ENCODE measurements around the gene SLC13A4. TPM values are rescaled to one million over a fixed set of nuclear protein-coding genes. Genes with fewer than 3 reads are reported as not detected.

SLC13A4 gene
- total RNA-seq, 1 donor from 2014 or later: 0.03 TPM

GRCh38 chr7:135719688-135720087 lies 8.3 kb downstream of the SLC13A4 start:
- DNase-seq (ENCODE audit: low read depth): no peak

DNA sequence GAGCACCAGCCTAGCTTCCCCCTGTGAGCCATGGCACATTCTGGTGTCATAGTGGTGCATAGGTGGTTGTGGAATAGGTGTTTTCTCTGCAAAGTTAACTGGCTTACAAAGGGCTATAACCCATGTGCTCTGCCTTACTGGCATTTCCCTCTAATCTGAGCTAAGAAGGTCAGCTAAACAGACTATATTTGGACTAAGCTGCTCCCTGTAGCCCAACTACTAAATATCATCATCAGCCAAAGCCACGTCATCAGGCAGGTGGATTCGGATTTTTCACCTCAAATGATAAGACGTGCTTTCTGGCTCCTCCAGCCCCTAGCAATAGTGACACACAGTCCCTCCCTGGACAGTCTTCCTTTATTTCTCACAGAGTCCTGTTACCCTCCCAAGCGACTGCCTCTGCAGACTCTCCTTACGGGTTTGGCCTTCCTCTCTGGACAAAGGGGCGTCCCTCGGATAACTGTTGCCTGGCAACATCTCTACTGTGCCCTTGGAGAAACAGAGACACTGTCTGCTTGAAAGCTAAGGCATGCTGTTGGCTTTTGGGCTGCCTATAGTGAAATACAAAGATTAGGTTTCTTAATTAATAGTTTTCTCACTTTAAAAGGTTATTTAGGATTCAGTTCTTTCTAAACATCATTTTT lies 9.1 kb downstream of the SLC13A4 start:
- DNase-seq (ENCODE audit: low read depth): no peak

DNA sequence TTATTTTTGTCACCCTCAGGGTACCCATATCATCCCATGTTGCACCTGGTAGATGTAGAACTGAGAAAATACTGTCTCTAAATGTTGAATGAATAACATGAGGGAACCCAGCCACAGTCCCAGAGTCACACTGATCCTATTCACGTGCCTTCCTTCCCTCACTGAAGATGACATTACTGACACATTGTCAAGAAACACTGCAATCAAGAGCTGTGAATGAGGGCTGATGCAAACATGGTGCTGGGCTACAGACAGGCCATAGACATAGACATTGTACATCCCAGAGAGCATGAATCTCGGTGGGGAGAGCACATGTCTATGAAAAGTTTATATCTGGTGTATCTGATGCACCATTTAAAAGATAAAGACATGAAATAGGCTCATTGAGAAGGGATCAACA lies 9.8 kb downstream of the SLC13A4 start:
- DNase-seq (ENCODE audit: low read depth): no peak

DNA sequence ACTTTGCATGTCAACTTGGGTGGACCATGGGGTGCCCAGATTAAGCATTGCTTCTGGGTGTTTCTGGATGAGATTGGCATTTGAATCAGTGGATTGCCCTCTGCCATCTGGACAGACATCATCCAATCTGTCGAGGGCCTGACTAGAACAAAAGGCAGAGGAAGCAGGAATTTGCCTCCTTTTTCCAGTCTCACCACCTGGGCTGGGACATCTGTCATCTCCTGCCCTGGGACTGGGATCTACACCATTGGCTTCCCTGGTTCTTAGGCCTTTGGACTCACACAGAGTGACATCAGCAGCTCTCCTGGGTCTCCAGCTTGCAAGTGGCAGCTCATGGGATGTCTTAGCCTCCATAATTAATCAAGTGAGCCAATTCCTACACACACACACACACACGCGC lies 10.3 kb downstream of the SLC13A4 start:
- DNase-seq (ENCODE audit: low read depth): peak; percentile 40

GRCh38 chr7:135716677-135717238 lies 11.2 kb downstream of the SLC13A4 start:
- DNase-seq (ENCODE audit: low read depth): peak; percentile 45

- DNase-seq (ENCODE audit: low read depth): no peak
These were observed 12.3 kb downstream of the SLC13A4 start for GRCh38 chr7:135715673-135716072.

DNA sequence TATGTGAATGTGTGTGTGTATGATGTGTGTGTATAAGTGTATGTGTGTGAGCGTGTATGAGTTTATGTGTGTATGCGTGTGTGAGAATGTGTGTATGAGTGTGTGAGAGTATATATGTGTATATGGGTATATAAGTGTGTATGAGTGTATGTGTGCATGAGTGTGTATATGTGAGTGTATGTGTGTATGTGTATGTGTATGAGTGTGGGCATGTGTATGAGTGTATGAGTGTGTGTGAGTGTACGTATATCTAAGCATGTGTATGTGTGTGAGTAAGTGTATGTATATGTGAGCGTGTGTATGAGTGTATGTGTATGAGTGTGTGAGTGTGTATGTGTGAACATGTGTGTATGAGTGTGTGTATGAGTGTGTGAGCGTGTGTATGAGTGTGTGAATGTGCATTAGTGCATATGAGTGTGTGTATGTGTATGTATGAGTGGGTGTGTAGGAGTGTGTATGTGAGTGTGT lies 12.9 kb downstream of the SLC13A4 start:
- no peak for DNase-seq (ENCODE audit: low read depth)

DNA sequence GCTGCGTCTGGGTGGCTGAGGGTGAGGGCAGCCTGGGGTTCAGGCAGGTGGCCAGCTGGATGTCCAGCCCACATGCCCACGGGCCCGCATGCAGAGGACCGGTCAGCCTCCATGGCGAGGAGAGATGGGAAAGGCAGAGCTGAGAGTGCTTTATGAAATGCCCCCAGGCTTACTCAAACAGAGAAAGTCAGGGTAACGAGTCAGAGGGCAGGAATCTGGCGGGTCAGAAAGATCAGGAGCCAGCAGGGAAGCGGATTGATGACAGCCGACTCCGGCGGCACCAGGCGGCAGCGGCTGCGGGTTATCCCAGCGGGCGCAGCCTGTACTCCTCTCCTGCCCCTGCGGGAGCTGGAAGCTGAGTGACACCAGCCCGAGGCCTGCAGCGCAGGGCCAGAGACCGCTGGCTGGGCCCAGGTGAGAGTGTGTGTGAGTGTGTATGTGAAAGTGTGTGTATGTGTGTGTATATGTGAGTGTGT lies 13.4 kb downstream of the SLC13A4 start:
- peak; percentile 95 for DNase-seq (ENCODE audit: low read depth)

DNA sequence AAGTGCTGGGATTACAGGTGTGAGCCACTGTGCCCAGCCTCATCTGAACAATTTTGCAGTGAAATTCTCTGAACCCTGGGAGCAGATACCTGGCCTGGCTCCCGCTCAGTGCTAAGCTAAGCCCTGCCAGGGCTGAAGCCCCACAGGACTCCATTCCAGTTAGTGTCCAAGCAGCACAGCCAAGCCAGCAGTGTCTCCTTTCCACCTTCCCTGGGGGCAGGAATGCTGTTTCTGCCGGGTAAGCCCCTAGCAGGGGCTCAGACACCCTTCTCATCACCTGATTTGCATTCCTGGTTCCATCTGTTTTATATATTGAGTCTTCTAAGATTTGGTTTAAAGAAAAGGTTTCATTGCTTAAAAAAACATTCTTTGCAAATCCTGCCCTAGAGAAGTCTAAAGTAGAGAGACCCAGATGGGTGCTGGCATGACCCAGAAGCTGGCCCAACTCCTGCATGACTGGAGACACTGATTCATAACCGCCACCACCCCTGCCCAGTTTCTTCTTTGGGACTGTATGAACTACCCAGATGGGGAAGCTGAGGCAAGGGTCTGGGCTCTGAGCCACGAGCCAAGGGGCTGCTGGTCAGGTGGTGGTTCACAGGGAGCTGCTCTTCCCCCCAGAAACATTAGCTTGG lies 14.0 kb downstream of the SLC13A4 start:
- no peak for DNase-seq (ENCODE audit: low read depth)

DNA sequence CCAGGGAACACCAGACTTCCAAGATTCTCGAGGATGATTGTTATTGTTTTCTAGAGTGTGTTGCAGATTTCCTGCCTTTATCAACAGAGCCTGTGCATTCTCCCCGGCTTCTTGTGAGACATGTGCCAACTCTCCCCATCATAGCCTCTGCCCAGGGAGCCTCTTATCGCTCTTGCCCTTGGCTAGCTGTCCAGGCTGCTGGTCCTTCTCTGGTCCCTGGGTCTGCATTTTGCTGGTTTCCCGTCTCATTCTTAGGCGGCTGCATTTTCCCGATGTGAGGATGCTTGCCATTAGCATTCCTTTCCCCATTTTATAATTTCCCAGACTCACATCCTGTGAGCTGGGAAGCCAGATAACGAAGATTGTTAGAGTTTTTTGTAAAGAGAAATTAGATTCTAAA lies 15.2 kb downstream of the SLC13A4 start:
- no peak for DNase-seq (ENCODE audit: low read depth)

GRCh38 chr7:135712182-135712782 lies 15.7 kb downstream of the SLC13A4 start:
- peak; percentile 72 for DNase-seq (ENCODE audit: low read depth)

DNA sequence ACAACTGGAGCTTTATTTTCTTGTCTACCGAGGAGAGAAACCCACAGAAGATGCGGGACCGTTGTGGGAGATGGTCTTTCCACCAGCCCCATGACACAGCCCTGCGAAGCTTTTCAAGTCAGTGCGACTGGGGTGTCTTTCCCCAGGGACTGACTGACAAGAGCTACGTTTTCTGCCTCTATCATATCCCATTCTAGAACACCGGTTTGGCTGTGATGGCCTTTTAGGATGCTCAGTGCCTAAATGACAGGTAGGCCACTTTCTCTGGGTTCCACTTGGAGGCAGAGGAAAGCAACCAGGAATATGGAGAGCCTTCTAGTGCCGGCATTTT lies 16.9 kb downstream of the SLC13A4 start:
- no peak for DNase-seq (ENCODE audit: low read depth)

- no peak for DNase-seq (ENCODE audit: low read depth)
These were observed 17.4 kb downstream of the SLC13A4 start for GRCh38 chr7:135710417-135711138.

- no peak for DNase-seq (ENCODE audit: low read depth)
These were observed 18.5 kb downstream of the SLC13A4 start for GRCh38 chr7:135709508-135709907.

DNA sequence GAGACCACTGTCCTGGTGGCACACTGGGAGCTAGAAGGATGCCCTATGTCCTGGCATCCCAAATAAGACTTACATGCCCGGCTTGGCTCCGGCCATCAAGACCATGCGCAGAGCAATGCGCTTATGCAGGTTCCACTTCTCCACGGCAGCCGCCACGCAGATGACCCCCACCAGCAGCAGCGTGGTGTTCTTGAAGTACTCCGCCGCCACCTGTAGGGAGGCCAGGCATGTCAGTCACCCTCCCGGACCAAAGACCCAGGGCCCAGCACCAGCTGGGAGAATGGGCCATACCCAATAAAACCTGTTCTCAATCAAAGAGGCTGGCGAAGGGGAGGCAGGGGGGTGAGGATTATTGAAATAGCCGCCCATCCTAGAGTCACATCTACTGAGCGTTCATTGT lies 19.9 kb downstream of the SLC13A4 start:
- DNase-seq (ENCODE audit: low read depth): no peak

GRCh38 chr7:135707570-135707966 lies 20.4 kb downstream of the SLC13A4 start:
- no peak for DNase-seq (ENCODE audit: low read depth)

DNA sequence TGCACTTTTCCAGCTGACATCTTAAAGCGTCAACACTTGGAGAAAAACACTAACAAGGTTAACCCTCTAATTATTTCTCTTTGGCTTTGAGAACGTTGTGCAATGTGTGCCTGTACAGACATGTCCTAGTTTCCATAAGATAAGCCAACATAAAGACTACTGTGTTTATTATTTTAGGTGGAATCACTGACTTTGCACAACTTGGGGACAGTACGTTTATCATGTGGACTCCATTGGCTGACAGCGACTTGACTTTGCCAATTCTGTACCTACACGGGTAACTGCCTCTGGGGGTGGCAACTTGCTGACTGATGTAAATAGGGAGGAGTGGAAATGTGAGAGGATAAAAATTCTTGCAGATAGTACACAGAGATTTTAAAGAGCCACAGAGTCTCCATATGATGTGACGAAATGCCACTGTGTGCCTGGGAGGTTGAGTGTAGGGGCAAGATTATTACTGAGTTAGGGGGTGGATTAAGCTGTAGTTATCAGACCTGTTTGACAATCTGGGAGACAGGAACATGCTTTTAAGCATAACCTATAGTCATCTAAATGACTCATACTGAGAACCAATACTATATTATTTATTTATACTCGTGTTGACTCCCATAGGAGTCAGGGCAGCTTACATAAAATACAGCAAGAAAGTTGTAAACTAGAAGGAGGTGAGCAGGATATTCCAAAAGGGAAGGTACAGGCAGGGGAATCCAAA lies 21.0 kb downstream of the SLC13A4 start:
- DNase-seq (ENCODE audit: low read depth): no peak

DNA sequence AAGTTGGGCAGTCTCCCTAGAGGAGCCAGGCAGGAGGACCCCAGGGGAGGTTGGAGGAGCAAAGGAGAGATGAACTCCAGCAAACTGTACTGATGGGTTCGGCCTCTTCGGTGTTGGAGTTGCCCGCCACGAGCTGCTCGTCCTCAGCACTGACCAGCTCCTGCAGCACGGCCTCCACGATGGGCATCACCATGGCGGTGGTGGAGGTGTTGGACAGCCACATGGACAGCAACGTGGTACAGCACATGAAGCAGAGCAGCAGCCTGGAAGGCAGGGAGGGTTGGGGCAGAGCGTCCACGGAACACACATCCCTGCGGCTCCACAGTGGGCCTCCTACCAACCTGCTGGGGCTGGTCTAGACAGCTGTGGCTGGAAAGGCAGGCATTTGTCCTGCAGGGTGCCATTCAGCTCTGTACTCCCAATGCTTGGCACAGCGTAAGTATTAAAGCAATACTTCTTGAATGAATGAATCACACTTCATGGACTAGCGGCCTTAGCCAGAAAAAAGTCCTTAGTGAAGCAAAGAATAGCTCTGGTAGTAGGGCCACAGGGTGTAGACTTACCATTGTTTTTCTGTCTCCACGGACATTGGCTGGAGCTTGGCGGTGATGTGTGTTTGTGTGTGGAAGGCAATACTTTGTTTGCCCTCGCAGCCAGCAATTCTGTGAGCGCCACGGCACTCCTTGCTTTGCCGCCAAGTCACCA lies 21.8 kb downstream of the SLC13A4 start:
- no peak for DNase-seq (ENCODE audit: low read depth)

DNA sequence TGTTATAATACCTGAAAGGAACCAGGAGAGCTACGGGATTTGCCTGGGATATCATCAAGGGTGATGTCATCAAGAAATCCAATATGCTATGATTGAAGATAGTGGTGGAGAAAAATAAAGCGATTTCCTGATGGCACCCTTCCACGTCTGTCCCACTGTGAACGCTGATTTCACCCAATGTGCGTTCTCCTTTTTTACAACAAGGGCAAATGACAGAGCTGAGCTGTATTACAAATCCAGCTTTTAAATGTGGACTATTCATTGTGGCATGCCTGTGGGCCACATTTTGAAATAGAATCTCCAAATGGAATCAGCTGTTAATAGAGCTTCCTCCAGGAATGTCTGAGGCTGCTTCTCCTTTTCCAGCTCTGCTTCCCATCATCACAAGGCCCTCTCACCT lies 23.3 kb downstream of the SLC13A4 start:
- DNase-seq (ENCODE audit: low read depth): peak; percentile 87

DNA sequence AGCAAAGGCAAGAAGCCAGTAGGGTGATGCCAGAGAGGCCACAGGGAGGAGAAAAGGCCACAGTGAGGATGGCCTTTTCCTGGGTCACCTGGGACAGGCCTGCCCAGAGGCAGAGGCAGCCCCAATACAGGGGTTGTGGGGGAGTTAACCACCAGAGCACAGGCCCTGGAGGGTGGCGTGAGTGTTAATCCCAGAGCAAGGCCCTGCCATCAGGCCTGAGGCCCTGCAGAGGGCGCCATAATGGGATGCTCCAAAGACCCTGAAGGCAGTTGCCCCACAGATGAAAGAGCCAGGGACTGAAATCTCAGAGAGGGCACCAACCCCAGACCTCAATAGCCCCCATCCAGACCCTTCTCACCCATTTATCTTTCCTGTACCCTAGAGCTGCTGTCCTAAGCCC lies 23.9 kb downstream of the SLC13A4 start:
- peak; percentile 52 for DNase-seq (ENCODE audit: low read depth)
